ENCODE measurements around the gene DPY19L3.

DPY19L3 gene

DNA sequence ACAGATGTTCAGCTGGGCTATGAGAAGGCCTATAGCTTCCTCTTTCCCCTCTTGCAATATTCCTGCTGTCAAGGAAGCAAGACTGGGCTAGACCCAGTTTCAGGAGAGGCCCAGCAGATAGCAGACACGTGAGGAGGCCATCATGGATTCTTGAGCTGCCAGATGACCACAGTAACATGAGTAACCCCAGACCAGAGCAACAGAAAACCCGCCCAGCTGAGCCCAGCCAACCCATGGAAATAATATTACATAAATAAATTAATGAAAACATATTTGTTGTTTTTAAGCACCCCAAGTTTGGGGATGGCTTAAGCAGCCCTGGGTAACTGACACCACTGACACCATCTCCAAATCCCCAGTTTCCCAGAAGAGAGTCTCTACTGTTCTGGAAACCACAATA is 125.2 kb downstream of the DPY19L3 start:
- DNase-seq, result no peak

GRCh38 chr19:32532233-32532632 is 126.7 kb downstream of the DPY19L3 start:
- no peak for DNase-seq

Data from NCI-H69 (cell line).